HG02623 (cell line): ENCODE data around the gene PLEKHG4B.

ENCODE experiments used
- ATAC-seq: cut with Tn5 transposase; IDR thresholded peaks from one replicate; pipeline ENCODE4 v1.9.1; 2021; ENCODE audit warnings: moderate library complexity; ENCODE audit not compliant: unreplicated experiment

Gene PLEKHG4B

DNA sequence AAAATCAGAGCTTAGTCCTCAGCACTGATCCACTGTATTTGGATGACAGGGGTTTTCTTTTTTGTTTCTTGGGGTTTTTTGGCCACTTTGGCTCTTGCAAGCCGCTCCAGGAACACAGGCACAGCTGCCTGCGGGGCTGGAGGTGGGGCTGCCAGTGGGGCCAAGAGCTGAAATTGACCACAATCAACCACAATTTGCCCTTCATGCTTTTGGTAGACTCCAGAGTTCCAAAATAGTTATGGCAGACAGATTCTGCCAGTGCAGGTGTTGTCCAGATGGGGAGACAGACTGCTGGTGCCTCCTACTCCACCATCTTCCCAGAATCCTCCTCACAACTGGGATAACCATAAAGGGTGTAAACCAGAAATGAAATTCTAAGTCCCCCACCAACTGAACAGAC, 36.5 kb downstream of the PLEKHG4B start:
- no peak for ATAC-seq

DNA sequence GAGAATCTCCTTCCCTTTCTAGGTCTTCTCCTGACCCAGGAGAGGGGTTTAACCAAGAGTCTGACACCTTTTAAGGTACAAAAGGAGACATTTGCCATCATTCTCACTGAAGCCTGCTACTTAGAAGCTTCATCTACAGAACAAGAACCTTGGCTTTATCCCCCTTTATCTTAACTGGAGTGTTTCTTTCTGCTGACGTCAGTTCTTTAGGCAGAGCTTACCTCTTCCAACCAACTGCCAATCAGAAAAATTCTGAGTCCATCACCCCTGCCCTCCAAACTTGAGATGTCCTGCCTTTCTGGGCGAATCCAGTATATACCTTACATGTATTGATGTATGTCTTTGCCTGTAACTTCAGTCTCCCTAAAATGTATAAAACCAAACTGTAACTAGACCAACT, 37.2 kb downstream of the PLEKHG4B start:
- no peak for ATAC-seq

DNA sequence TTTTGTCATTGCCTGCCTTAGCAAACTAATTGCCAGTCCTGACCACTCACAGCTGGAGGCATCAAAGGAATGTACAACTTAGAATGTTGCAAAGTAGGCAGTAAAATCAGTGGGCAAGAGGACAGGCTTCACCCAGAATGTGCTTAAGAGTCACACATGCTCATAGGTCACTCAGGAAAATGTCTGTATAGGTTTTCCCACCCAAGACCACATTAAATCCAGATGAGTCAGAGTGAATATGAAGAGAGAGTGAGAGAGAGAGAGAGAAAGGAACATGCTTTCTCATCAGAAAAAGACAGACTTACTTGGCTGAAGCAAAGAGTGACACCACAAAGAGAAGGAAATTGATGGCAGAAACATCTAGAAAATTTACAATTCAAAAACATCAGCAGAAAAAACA, 37.9 kb downstream of the PLEKHG4B start:
- no peak for ATAC-seq

DNA sequence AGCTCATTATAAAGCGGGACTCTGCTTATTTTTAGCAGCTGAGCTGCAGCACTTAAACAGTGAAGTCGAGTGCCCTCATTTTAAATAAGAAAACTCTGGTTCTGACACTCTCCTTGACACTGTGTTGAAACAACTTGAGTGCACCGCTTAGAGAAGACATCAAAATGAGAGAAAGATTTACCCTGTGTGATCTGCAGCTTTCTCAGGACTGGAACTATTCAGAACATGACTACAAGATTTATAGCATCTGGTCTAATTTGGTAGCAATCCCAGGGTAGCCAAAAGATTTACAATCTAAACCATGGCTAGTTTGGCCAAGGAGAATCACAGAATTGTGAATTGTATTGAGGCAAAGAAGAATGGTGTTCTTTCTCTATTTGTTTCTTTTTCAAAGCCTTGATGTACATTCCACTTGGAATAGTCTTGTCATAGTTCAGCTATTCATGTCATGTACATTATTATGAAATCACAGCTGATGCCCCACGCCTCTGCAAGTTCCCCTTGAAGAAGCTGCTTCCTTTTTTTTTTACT, 38.7 kb downstream of the PLEKHG4B start:
- ATAC-seq, result no peak

DNA sequence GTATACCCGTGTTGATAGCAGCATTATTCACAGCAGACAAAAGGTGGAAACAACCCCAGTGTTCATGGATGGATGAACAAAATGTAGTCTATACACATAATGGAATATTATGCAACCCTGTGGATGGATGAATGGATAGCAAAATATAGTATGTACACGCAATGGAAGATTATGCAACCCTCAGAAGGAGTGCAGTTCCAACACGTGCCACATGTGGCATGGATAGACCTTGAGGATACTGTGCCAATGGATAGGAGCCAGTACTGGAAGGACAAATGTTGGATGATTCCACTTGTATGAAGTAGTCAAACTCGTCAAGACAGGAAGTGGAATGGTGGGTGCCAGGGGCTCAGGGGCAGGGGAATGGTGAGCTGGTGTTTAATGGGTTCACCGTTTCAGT, 44.9 kb downstream of the PLEKHG4B start:
- ATAC-seq, result no peak

DNA sequence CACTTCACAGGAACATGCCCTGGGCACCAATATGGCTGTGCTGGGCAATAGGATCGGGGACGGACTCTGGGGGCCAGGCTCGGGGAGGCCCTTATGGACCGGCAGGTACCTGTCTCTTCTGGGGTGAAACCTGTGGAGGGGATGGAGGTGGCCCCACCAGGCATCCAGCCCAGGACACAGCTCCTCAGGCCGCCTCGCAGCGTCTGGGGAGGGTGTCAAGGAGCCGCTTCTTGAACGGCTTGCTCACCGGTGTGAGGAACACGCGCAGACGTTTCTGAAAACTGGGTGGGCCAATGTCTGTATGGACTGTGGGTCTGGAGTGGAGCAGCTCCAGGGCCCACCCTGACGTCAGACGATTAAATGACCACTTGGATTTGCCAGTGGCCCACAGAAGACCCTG, 45.8 kb downstream of the PLEKHG4B start:
- no peak for ATAC-seq

DNA sequence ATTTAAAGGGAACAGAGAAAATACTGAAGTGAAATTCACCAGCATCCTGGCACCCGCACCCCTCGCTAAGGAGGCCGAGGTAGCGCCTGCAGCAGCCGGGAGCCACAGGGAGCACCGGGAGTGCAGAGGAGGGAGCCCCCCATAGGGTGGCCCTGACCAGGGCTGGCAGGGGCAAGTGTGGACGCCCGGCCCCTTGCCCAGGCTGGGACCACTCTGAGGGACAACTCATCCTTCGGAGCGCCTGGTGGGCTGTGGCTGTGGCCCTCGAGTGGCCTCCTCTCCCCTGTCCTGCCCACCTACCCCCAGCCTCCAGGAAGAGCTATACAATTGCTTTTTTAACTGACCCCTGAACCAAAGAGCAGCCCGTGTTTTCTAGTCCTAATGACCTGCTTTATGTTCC, 47.0 kb downstream of the PLEKHG4B start:
- ATAC-seq, result no peak

DNA sequence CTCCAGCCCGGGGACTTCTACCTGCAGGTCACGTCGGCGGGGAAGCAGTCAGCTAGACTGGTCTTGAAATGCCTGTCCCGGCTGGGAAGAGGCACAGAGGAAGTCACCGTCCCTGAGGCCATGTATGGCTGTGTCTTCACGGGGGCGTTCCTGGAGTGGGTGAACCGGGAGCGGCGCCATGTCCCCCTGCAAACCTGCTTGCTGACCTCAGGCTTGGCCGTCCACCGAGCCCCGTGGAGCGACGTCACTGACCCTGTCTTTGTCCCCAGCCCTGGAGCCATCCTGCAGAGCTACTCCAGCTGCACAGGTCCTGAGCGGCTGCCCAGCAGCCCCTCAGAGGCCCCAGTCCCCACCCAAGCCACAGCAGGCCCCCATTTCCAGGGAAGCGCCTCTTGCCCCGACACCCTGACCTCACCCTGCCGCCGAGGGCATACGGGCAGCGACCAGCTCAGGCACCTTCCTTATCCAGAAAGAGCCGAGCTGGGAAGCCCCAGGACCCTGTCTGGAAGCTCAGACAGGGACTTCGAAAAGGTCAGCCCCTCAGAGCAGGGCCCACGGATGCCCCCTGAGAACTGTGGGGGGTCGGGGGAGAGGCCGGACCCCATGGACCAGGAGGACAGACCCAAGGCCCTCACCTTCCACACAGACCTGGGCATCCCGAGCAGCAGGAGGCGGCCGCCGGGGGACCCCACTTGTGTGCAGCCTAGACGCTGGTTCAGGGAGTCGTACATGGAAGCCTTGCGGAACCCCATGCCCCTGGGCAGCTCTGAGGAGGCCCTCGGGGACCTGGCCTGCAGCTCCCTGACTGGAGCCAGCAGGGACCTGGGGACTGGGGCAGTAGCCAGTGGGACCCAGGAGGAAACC, 47.8 kb downstream of the PLEKHG4B start:
- ATAC-seq, result no peak

DNA sequence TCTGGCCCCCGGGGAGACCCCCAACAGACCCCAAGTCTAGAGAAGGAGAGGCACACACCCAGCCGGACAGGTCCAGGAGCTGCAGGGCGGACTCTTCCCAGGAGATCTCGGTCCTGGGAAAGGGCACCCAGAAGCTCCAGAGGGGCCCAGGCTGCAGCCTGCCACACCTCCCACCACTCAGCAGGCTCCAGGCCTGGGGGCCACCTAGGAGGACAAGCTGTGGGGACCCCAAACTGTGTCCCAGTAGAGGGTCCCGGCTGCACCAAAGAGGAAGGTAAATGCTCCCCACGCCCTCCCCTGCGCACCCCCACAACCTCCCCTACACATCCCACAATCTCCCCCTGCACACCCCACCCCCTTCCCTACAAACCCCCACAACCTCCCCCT, 48.5 kb downstream of the PLEKHG4B start:
- no peak for ATAC-seq

DNA sequence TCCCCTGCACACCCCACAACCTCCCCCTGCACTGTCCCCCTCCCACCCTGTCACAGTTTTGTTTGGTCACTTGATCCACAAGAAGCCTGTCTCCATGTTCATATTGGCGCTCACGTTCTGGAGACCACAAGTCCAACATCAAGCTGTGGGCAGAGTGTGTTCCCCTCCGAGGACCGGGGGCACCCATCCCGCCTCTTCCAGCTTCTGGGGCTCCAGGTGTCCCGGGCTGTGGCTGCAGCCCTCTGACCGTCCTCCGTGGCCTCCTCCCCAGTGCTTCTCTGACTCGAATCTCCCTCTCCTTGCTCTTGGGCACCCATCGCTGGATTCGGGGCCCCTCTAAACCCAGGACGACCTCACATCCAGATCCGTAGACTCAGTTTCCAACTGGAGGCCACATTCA, 49.2 kb downstream of the PLEKHG4B start:
- no peak for ATAC-seq

DNA sequence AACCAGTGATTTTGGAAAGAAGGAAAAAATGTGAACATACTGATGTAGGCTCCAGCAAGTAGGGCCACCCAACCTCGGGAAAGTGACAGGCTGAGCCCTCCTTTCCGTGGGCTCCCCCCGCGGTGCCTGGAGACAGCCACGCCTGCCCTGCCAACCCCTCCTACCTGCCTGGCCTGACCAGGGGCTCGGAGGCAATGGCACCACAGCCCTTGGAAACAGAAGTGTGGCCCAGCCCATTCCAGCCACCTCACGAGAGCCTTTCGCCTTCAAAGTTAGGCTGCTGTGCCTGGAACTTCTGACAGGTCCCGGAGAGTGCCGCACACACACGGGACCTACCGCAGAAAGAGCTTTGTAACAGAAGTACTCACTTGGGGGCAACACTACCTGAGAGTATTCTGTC, 49.8 kb downstream of the PLEKHG4B start:
- no peak for ATAC-seq

DNA sequence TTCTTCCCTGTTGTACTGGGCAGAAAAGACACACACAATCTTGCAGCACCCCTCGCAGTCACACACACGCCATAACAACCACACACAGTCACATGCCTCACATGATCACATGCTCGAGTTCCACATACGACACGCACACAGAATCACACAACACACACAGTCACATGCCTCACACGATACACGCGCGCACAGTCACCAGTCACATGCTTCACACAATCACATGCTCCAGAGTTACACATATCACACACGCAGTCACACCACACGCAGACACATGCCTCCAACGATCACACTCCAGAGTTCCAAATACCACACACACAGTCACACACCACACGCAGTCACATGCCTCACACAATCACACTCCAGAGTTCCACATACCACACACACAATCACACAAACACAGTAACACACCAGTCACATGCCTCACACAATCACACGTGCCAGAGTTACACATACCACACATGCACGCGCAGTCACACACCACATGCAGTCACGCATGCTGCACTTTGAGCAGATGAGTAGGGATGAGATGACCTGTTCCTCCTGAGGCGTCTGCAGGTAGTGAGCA, 50.4 kb downstream of the PLEKHG4B start:
- no peak for ATAC-seq

DNA sequence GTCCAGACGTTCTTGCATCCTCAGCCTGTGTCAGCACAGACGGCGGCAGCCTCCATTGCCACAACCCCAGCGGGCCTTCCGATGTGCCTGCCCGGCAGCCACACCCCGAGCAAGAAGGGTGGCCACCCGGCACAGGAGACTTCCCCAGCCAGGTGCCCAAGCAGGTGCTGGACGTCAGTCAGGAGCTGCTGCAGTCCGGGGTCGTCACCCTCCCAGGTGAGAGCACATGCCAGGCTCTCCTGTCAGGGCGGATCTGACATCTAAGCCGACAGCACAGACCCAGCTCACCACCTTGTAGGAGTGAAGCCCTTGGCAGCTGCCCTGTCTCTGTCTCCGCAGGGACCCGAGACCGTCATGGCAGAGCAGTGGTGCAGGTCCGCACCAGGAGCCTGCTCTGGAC, 51.1 kb downstream of the PLEKHG4B start:
- no peak for ATAC-seq

DNA sequence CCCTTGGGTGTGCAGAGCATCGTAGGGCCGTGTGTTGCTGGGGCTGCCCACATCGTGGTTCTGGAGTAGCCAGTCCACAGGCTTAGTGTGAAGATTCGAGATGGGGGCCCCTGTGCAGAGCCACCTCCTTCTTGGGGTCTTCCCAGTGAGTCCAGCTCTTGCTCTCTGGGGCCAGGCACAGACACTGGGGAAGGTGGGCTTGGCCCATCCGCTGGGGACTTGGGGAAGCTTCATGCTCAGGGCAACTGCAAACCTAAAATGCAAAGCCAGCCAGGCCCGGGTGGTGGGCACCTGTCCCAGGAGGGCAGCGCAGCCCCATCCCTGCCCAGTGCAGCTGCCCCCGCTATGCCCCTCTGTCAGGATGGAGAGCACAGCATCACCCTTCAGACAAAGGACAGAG, 53.0 kb downstream of the PLEKHG4B start:
- no peak for ATAC-seq

DNA sequence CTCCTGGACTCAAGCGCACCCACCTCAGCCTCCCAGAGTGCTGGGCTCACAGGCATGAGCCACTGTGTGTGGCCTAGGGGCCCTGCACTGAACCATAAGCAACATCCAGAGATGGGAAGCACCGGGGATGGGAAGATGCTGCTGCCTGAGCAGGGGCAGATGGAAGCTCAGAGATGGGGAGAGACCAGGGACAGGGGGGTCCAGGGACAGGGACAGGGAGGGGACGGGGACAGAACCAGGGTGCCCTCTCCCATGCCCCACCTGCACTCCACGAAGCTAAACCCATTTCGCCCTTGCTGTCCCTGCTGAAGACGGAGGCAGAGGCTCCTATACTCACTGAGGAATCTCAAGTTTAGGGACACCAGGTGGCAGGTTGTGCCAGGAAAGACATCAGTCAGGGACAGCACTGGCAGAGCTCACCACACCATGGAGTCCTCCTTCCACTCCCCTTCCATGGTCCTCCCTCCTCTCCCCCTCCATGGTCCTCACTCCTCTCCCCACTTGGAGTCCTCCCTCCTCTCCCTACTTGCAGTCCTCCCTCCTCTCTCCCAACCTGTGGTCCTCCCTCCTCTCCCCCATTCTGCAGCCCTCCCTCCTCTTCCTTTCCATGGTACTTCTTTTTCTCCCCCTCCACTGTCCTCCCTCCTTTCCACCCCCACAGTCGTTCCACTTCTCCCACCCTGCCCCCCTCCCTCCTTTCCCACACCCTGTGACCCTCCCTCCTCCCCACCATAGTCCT, 53.8 kb downstream of the PLEKHG4B start:
- ATAC-seq, result no peak

DNA sequence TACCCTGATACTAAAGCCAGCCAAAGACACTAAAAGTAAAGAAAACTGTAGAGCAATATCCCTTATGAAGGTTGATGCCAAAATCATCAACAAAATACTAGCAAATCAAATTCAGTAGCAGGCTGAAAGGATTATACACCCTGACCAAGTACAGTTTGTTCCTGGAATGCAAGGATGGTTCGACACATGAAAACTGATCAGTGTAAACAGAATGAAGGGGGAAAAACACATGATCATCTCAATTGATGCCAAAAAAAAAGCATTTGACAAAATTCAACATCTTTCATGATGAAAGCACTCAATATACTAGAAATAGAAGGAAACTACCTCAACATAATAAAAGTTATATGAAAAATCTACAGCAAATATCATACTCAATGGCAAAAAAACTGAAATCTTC, 55.8 kb downstream of the PLEKHG4B start:
- ATAC-seq, result no peak

DNA sequence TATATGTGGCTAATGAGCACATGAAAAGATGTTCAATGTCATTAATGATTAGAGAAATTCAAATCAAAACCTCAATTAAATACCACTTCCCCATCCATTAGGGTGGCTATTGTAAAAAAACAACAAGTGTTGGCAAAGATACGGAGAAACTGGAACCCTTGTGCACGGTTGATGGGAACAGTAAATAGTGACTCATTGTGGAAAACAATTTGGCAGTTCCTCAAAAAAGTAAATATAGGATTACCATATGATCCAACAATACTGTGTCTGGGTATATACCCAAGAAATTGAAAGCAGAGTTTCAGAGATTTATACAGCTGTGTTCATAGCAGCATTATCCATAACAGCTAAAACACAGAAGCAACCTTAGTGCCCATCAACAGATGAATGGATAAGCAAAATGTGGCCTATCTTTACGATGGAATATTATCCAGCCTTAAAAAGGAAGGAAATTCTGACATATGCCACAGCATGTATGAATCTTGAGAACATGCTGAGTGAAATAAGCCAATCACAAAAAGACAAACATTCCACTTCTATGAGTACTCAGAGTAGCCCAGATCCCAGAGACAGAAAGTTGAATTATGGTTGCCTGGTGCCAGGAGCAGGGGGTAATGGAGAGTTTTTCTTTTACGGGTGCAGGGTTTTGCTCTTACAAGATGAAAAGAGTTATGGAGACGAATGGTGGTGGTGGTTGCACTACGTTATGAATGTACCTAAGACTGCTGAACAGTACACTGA, 57.9 kb downstream of the PLEKHG4B start:
- no peak for ATAC-seq

DNA sequence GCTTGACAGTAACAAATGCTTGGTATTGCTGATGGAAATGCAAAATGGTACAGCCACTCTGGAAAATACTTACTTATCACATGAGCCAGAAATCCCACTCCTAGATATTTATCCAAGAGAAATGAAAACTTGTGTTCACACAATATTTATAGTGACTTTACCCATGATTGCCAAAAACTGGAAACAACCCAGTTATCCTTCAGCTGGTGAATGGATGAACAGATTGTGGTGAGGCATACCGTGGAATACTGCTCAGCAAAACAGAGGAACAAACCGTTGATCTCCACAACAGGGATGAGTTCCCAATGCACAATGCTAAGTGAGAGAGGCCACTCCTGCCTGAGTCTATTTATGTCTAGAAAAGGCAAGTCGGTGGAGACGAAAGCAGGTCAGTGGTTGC, 58.8 kb downstream of the PLEKHG4B start:
- no peak for ATAC-seq

DNA sequence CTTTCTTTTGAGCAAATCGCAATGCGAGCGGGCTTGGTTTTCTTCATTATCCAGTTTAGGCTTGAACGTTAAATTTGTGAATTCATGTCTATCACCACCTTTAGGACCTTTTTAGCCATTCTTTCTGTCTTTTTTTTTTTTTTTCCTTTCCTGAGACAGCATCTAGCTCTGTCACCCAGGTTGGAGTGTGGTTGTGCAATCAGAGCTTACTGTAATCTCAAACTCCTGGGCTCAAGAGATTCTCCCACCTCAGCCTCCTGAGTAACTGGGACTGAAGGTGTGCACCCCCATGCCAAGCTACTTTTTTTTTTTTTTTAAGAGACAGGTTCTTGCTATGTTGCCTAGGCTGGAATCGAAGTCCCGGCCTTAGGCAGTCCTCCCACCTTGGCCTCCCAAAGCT, 60.1 kb downstream of the PLEKHG4B start:
- ATAC-seq, result no peak

DNA sequence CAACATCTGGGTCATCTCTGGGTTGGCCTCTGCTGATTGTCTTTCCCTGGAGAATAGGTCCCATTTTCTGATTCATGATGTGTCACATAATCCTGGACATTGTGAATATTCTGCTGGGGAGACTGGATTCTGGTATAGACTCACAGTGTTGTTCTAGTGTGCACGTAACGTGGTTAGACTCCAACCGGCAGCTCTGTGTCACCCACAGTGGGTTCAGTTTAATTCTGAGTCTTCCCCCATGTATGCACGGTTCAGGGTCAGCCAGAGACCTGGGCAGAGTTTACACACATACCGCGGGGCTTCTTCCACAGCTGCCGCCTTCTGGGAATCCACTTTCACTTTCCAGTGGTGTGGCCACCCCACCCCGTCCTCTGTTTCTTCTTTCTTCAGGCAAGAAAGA, 61.3 kb downstream of the PLEKHG4B start:
- no peak for ATAC-seq

DNA sequence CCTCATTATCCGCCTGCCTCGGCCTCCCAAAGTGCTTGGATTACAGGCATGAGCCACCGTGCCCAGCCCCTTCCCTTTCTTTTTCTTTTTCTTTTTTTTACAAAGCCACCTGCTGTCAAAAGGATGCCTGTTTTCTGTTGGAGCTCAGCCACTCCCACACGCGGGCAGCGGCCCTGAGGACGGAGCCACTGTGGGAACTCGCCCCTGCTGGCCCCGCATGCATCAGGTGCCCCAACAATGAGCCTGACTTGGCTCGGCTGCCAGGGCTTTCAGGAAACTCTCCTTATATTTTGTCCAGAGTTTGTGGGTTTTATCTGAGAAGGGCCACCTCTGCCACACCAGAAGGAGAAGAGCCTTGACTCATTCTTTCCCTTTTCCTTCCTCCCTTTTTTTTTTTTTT, 62.3 kb downstream of the PLEKHG4B start:
- no peak for ATAC-seq
